Measurements from ENCODE around the gene CRAMP1.

The CRAMP1 gene

DNA sequence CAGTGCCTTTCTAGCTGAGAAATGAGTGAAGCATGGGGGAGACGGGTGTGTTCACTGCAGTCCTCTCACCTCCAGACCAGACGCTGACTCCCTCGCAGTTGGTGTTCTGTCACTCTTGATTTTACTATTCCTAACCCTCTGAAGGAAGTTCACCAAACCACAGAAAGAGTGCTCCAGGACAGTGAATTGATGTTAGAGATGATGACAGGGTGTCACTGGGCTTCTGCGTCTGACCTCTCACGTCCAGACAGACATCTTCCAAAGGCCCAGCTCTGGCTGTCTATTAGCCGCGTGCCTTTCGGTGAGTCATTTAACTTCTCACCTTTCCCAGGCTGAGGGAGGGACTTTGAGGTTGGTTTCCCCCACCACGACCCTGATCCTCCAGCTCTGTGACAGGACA is 8.2 kb downstream of the CRAMP1 start:
- Histone ChIP-seq H3K4me1 (ENCODE audit: control insufficient read depth, insufficient read depth, low read length) (peaks cover 8% of the 10 kb centered on the region), H3K9ac (ENCODE audit: low read length) (no peak overlapping the region), H3K27me3 (replicated peaks; ENCODE audit: control insufficient read depth, insufficient read depth, low read length) (no peaks in the 10 kb centered on the region), H3K9me3 (ENCODE audit: control insufficient read depth, low read length) (no peaks in the 10 kb centered on the region), H3K4me3 (ENCODE audit: low read length) (no peak overlapping the region), H3K36me3 (ENCODE audit: control insufficient read depth, insufficient read depth, low read length, severe bottlenecking) (peaks cover 17% of the 10 kb centered on the region)
- DNase-seq (ENCODE audit: low read depth), result no peak

GRCh38 chr16:1621851-1622250 is 9.7 kb downstream of the CRAMP1 start:
- peaks cover 2% of the 10 kb centered on the region for H3K4me1 ChIP-seq (ENCODE audit: control insufficient read depth, insufficient read depth, low read length)
- no peaks in the 10 kb centered on the region for H3K9me3 ChIP-seq (ENCODE audit: control insufficient read depth, low read length)
- H3K4me3 ChIP-seq (ENCODE audit: low read length), result no peak overlapping the region
- H3K36me3 ChIP-seq (ENCODE audit: control insufficient read depth, insufficient read depth, low read length, severe bottlenecking), result peaks cover 32% of the 10 kb centered on the region
- no peaks in the 10 kb centered on the region for H3K27me3 ChIP-seq (replicated peaks; ENCODE audit: control insufficient read depth, insufficient read depth, low read length)
- no peak overlapping the region for H3K9ac ChIP-seq (ENCODE audit: low read length)
- DNase-seq (ENCODE audit: low read depth), result no peak

GRCh38 chr16:1626327-1626726 is 14.2 kb downstream of the CRAMP1 start:
- H3K36me3 ChIP-seq (ENCODE audit: control insufficient read depth, insufficient read depth, low read length, severe bottlenecking), result peaks cover 40% of the 10 kb centered on the region
- H3K4me1 ChIP-seq (ENCODE audit: control insufficient read depth, insufficient read depth, low read length), result peaks cover 2% of the 10 kb centered on the region
- no peak overlapping the region for H3K4me3 ChIP-seq (ENCODE audit: low read length)
- H3K27me3 ChIP-seq (replicated peaks; ENCODE audit: control insufficient read depth, insufficient read depth, low read length), result no peaks in the 10 kb centered on the region
- H3K9ac ChIP-seq (ENCODE audit: low read length), result no peak overlapping the region
- H3K9me3 ChIP-seq (ENCODE audit: control insufficient read depth, low read length), result no peaks in the 10 kb centered on the region
- no peak for DNase-seq (ENCODE audit: low read depth)

GRCh38 chr16:1626776-1627175 is 14.6 kb downstream of the CRAMP1 start:
- no peak overlapping the region for H3K9ac ChIP-seq (ENCODE audit: low read length)
- DNase-seq (ENCODE audit: low read depth), result no peak
- peaks cover 44% of the 10 kb centered on the region for H3K36me3 ChIP-seq (ENCODE audit: control insufficient read depth, insufficient read depth, low read length, severe bottlenecking)
- H3K9me3 ChIP-seq (ENCODE audit: control insufficient read depth, low read length), result no peaks in the 10 kb centered on the region
- no peaks in the 10 kb centered on the region for H3K27me3 ChIP-seq (replicated peaks; ENCODE audit: control insufficient read depth, insufficient read depth, low read length)
- peaks cover 2% of the 10 kb centered on the region for H3K4me1 ChIP-seq (ENCODE audit: control insufficient read depth, insufficient read depth, low read length)
- H3K4me3 ChIP-seq (ENCODE audit: low read length), result no peak overlapping the region

DNA sequence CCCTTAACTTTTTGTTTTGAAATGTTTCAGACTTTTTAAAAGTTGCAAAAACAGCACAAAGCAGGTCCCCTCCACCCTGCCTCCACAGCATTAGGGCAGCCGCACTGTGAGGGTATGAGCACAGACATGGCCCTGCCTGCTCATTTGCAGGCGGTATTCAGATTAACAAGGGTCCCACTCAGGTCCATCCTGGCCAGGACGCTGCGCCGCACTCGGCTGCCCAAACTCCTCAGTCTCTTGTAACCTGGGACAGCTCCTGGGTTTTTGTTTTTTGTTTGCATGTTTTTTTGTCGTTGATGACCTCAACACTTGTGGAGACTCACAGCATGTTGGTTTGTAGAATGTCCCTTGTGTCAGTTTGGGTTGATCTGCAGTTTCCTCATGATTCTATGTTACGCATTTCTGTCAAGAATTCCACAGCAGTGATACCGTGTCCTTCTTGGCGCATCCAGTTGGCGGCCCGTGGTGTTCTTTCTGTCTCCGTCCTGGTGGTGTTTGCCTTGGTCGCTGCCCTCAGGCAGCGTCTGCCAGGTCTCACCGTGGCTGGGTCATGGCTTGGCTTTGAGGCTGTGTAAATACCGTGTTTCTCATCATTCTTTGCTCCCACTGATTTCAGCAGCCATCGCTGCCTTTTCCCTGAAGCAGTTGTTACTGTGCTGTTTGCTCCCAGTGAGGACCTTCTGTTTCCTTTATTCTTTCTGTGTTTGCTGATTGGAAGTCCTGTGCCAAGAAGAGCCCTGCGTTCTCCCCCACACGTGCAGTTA is 18.5 kb downstream of the CRAMP1 start:
- DNase-seq (ENCODE audit: low read depth), result no peak
- Histone ChIP-seq H3K9me3 (ENCODE audit: control insufficient read depth, low read length) (no peaks in the 10 kb centered on the region), H3K4me3 (ENCODE audit: low read length) (no peak overlapping the region), H3K27me3 (replicated peaks; ENCODE audit: control insufficient read depth, insufficient read depth, low read length) (no peaks in the 10 kb centered on the region), H3K9ac (ENCODE audit: low read length) (no peak overlapping the region), H3K4me1 (ENCODE audit: control insufficient read depth, insufficient read depth, low read length) (no peaks in the 10 kb centered on the region), H3K36me3 (ENCODE audit: control insufficient read depth, insufficient read depth, low read length, severe bottlenecking) (peaks cover 72% of the 10 kb centered on the region)

DNA sequence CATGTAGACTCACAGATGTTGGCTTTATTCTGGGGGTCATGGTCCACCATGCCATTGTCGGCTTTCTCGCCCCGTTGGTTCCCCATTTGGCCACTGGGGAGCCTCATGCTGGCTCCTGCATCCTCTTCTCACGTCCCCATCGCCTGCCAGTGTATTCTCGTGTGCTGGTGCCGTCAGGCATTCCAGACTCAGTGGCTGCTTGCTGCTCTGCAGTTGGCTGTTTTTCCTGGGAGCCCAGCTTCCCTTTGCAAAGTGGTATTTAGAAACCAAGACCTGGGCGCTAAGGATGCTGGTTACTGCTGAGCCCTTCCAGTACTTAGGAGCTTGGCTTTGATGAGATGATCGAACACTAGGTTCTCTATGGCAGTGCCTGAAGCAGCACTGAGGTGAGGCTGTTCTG is 19.1 kb downstream of the CRAMP1 start:
- no peaks in the 10 kb centered on the region for H3K9me3 ChIP-seq (ENCODE audit: control insufficient read depth, low read length)
- H3K36me3 ChIP-seq (ENCODE audit: control insufficient read depth, insufficient read depth, low read length, severe bottlenecking), result peaks cover 69% of the 10 kb centered on the region
- H3K4me1 ChIP-seq (ENCODE audit: control insufficient read depth, insufficient read depth, low read length), result no peaks in the 10 kb centered on the region
- no peak overlapping the region for H3K9ac ChIP-seq (ENCODE audit: low read length)
- DNase-seq (ENCODE audit: low read depth), result no peak
- no peaks in the 10 kb centered on the region for H3K27me3 ChIP-seq (replicated peaks; ENCODE audit: control insufficient read depth, insufficient read depth, low read length)
- no peak overlapping the region for H3K4me3 ChIP-seq (ENCODE audit: low read length)

DNA sequence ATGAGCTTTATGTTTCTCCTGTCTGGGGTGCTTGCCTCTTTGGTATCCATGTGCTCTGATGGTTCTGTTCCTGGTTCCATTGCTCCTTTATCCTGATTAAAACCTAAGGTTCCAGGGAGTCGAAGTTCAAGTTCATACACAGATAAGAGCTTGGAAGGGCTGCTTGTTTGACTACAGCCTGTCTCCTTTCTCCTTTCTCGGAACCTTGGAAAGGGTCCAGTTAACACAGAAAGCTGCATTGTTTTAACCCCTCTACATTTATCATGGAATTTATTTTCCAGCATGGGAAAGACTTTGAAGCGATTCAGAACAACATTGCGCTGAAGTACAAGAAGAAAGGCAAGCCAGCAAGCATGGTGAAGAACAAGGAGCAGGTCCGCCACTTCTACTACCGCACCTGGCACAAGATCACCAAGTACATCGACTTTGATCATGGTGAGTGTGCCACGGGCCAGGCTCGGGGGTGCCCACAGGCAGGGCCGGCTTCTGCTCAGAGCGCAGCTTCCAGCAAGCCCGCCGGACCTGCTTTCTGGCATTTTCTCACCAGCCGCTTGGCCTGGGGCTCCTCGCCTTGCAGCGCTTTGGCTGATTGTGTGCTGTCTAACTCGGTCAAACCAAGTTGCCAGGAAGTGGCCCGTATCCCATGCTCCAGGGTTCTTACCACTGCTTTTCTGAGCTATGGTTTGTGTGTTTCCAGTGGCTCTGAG is 19.9 kb downstream of the CRAMP1 start:
- no peak overlapping the region for H3K9ac ChIP-seq (ENCODE audit: low read length)
- DNase-seq (ENCODE audit: low read depth), result no peak
- H3K36me3 ChIP-seq (ENCODE audit: control insufficient read depth, insufficient read depth, low read length, severe bottlenecking), result peaks cover 60% of the 10 kb centered on the region
- H3K9me3 ChIP-seq (ENCODE audit: control insufficient read depth, low read length), result no peaks in the 10 kb centered on the region
- no peaks in the 10 kb centered on the region for H3K27me3 ChIP-seq (replicated peaks; ENCODE audit: control insufficient read depth, insufficient read depth, low read length)
- no peaks in the 10 kb centered on the region for H3K4me1 ChIP-seq (ENCODE audit: control insufficient read depth, insufficient read depth, low read length)
- no peak overlapping the region for H3K4me3 ChIP-seq (ENCODE audit: low read length)

DNA sequence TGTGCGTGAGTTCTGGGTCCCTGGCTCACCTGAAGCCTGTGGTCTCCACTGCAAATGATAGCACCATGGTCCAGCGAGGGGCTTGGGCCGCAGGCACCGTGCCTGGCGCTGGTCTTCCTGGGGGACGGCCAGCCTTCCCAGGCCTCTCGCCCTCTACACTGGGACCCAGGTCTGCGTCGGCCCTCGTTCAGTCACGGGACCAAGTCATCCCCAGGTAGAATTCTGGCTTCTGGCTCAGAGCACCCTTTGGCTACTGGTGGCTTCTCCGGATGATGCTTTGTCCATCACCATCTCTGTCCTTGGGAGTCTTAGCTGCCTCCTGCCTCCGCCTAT is 20.4 kb downstream of the CRAMP1 start:
- no peaks in the 10 kb centered on the region for H3K4me1 ChIP-seq (ENCODE audit: control insufficient read depth, insufficient read depth, low read length)
- H3K4me3 ChIP-seq (ENCODE audit: low read length), result no peak overlapping the region
- DNase-seq (ENCODE audit: low read depth), result no peak
- H3K36me3 ChIP-seq (ENCODE audit: control insufficient read depth, insufficient read depth, low read length, severe bottlenecking), result peaks cover 56% of the 10 kb centered on the region
- no peaks in the 10 kb centered on the region for H3K9me3 ChIP-seq (ENCODE audit: control insufficient read depth, low read length)
- H3K27me3 ChIP-seq (replicated peaks; ENCODE audit: control insufficient read depth, insufficient read depth, low read length), result no peaks in the 10 kb centered on the region
- H3K9ac ChIP-seq (ENCODE audit: low read length), result no peak overlapping the region

DNA sequence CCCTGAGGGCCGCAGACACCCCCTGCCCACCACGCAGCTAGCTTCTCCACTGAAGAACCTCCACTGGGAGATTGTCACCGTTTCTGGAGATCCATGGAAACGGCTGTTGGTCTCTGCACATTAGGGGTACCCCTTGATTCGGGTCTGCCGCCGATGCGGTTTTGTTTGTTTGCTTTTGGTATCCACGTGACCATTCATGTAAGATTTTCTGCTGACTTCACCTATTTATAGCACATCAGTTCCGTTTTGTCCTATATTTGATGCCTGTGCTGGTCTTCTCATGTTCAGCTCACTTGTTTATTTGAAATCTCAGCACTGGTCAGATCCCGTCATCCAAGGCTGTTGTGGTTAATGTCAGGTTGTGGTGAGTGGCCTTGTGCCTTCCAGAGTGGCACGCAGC is 21.1 kb downstream of the CRAMP1 start:
- H3K4me1 ChIP-seq (ENCODE audit: control insufficient read depth, insufficient read depth, low read length), result no peaks in the 10 kb centered on the region
- no peaks in the 10 kb centered on the region for H3K9me3 ChIP-seq (ENCODE audit: control insufficient read depth, low read length)
- no peak overlapping the region for H3K9ac ChIP-seq (ENCODE audit: low read length)
- no peak overlapping the region for H3K4me3 ChIP-seq (ENCODE audit: low read length)
- no peak for DNase-seq (ENCODE audit: low read depth)
- H3K27me3 ChIP-seq (replicated peaks; ENCODE audit: control insufficient read depth, insufficient read depth, low read length), result no peaks in the 10 kb centered on the region
- peaks cover 62% of the 10 kb centered on the region for H3K36me3 ChIP-seq (ENCODE audit: control insufficient read depth, insufficient read depth, low read length, severe bottlenecking)

- Histone ChIP-seq H3K27me3 (replicated peaks; ENCODE audit: control insufficient read depth, insufficient read depth, low read length) (no peaks in the 10 kb centered on the region), H3K4me1 (ENCODE audit: control insufficient read depth, insufficient read depth, low read length) (no peaks in the 10 kb centered on the region), H3K36me3 (ENCODE audit: control insufficient read depth, insufficient read depth, low read length, severe bottlenecking) (peaks cover 69% of the 10 kb centered on the region), H3K9ac (ENCODE audit: low read length) (no peak overlapping the region), H3K4me3 (ENCODE audit: low read length) (no peak overlapping the region), H3K9me3 (ENCODE audit: control insufficient read depth, low read length) (no peaks in the 10 kb centered on the region)
- DNase-seq (ENCODE audit: low read depth), result no peak
Measured at GRCh38 chr16:1634541-1634940, 22.4 kb downstream of the CRAMP1 start.

DNA sequence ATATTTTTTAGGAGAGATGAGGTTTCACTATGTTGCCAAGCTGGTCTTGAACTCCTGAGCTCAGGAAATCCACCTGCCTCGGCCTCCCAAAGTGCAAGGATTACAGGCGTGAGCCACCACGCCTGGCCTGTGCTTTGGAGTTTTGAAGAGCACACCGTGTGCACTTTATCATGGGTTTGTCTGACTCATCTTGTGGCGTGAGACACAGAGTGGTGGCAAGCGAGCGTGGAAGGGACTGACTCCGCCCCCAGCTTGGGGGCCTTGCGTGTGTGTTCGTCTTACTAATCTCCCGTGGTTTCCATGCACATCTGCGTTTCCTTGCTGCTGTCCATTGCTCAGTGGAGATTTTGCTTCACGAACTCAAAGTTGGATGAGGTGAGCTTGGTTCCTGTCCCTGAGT is 22.9 kb downstream of the CRAMP1 start:
- H3K4me1 ChIP-seq (ENCODE audit: control insufficient read depth, insufficient read depth, low read length), result no peaks in the 10 kb centered on the region
- H3K9me3 ChIP-seq (ENCODE audit: control insufficient read depth, low read length), result no peaks in the 10 kb centered on the region
- peaks cover 73% of the 10 kb centered on the region for H3K36me3 ChIP-seq (ENCODE audit: control insufficient read depth, insufficient read depth, low read length, severe bottlenecking)
- no peaks in the 10 kb centered on the region for H3K27me3 ChIP-seq (replicated peaks; ENCODE audit: control insufficient read depth, insufficient read depth, low read length)
- no peak overlapping the region for H3K4me3 ChIP-seq (ENCODE audit: low read length)
- DNase-seq (ENCODE audit: low read depth), result no peak
- no peak overlapping the region for H3K9ac ChIP-seq (ENCODE audit: low read length)
